Measurements from ENCODE around the gene SIRPB2. TPM values are rescaled to one million over a fixed set of nuclear protein-coding genes. Genes with fewer than 3 reads are reported as not detected.

SIRPB2 gene
- total and polyA plus RNA-seq, 12 donors, result 0.23 to 7.3 (median 1.2) TPM

DNA sequence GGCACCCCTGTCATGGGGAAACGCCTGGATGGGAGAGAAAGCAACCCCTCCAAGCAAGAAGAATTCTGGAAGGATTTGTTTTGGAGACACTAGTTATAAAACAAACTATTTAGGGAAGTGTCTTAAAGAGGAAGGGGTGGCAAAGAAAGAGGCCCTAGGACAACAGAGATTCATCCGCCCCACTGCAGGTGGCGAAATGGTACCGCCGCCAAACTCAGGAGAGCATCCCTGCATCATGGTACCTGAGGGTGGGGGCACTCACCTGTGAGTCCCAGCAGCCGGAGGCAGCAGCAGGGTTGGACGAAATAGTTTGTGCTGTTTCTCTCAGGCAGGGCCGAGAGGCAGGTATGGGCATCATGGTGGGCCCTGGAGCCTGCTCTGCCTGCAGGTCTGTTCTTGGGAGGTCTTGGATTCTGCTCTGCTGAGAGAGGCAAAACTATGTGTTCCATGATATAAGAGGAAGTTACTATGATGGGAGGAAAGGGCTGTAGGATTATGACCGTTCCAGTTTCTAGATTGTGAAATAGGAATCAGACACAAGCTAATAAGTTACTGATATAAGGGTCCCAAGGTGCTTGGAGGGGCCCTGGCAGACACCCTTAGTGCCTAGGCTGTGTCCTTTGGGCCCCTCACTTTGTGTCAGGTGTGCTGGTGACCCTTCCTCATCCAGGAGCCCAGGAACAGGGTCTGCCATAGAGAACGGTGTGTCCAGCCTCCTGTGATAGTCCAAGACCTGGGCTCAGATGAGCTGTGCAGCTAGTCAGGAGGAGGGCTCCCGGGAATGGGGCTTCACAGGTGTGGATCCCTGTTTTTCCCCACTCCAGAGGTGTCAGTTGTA lies 45.9 kb upstream of the SIRPB2 start:
- Histone ChIP-seq H3K4me3 (peak overlapping the region in 1 of 10 donors; percentile 29), H3K27me3 (peaks cover 0 to 10% (median 0%) of the 10 kb centered on the region in 7 donors), H3K36me3 (no peaks in the 10 kb centered on the region), H3K9me3 (peaks cover 0 to 12% (median 0%) of the 10 kb centered on the region in 11 donors), H3K27ac (peak overlapping the region in 6 of 10 donors; percentile 25 to 94 (median 44)), H3K4me1 (peaks cover 0 to 43% (median 0%) of the 10 kb centered on the region in 9 donors)
- ATAC-seq, result peak; percentile 34 to 66 (median 56)
- WGBS, 2 donors, result 72 to 76% methylated on average over 11 of the region's 11 CpGs
- intact Hi-C loops (cut with DNase I), result no loop called here
- no peak for TF ChIP-seq CTCF (IDR thresholded peaks at IDR 0.05)
- DNase-seq, result no peak

DNA sequence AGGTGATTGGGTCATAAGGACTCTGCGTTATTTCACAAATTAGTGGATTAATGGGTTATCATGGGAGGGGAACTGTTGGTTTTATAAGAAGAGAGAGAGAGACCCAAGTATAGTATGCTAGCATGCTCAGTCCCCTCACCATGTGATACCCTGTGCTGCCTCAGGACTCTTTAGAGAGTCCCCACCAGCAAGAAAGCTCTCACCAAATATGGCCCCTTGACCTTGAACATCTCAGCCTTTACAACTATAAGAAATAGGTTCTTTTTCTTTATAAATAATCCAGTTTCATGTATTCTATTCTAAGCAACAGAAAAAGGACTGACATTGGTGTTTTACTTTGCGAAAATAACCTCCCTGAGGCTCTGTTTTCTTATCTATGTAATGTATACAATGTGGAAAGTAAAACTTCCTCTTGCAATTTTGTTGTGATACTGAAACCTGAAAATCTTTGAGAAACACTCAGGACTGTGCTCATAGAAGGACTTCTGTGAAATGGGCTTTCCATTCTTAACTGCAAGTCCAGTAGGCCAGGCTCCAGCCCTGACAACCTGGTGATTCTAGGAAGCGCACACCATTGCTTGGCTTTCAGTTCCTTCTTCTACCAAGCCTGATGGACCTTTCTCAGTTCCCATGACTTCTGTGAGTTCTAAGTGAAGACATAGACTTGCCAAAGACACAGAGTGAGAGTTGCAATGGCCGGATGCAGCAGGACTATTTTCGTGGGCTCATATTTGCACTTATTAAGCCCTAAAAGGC lies 44.4 kb upstream of the SIRPB2 start:
- DNase-seq, result no peak
- Histone ChIP-seq H3K4me3 (no peak overlapping the region), H3K27me3 (peaks cover 0 to 10% (median 0%) of the 10 kb centered on the region in 7 donors), H3K9me3 (peaks cover 0 to 10% (median 0%) of the 10 kb centered on the region in 11 donors), H3K27ac (peak overlapping the region in 1 of 10 donors; percentile 94), H3K4me1 (peaks cover 0 to 43% (median 0%) of the 10 kb centered on the region in 9 donors), H3K36me3 (no peaks in the 10 kb centered on the region)
- ATAC-seq, result peak in 4 of 8 donors; percentile 26 to 39 (median 34)
- 76 to 80% methylated on average over 5 of the region's 5 CpGs for WGBS, 2 donors
- no peak for TF ChIP-seq CTCF (IDR thresholded peaks at IDR 0.05)
- intact Hi-C loops (cut with DNase I), result no loop called here

- no peaks in the 10 kb centered on the region for H3K9me3 ChIP-seq
- peak overlapping the region in 1 of 10 donors; percentile 17 for H3K27ac ChIP-seq
- H3K4me1 ChIP-seq, result peaks cover 0 to 43% (median 0%) of the 10 kb centered on the region in 9 donors
- no peaks in the 10 kb centered on the region for H3K36me3 ChIP-seq
- ATAC-seq (no peak), DNase-seq (no peak)
- H3K27me3 ChIP-seq, result peaks cover 0 to 10% (median 0%) of the 10 kb centered on the region in 7 donors
- 66 to 72% methylated on average over 5 of the region's 5 CpGs for WGBS, 2 donors
- TF ChIP-seq CTCF (IDR thresholded peaks at IDR 0.05), result no peak
- intact Hi-C loops (cut with DNase I), result no loop called here
- H3K4me3 ChIP-seq, result no peak overlapping the region
Observed at GRCh38 chr20:1534526-1534925, 43.3 kb upstream of the SIRPB2 start.

- no peak overlapping the region for H3K4me3 ChIP-seq
- no peak overlapping the region for H3K27ac ChIP-seq
- H3K9me3 ChIP-seq, result peaks cover 0 to 3% (median 0%) of the 10 kb centered on the region in 11 donors
- H3K27me3 ChIP-seq, result peaks cover 0 to 10% (median 0%) of the 10 kb centered on the region in 7 donors
- WGBS, 2 donors, result 62 to 76% methylated on average over 4 of the region's 4 CpGs
- ATAC-seq (no peak), DNase-seq (no peak)
- H3K36me3 ChIP-seq, result no peaks in the 10 kb centered on the region
- peaks cover 0 to 36% (median 0%) of the 10 kb centered on the region in 9 donors for H3K4me1 ChIP-seq
- TF ChIP-seq CTCF (IDR thresholded peaks at IDR 0.05), result no peak
- intact Hi-C loops (cut with DNase I), result no loop called here
Observed at GRCh38 chr20:1533059-1533458, 41.8 kb upstream of the SIRPB2 start.

All from heart right ventricle (tissue), 16 donors.